ENCODE measurements around the gene ABCC2. TPM values are rescaled to one million over a fixed set of nuclear protein-coding genes. Genes with fewer than 3 reads are reported as not detected.
"Not testable (repeated sequence)": the region's sequence is repeated elsewhere in the genome, so short reads cannot be mapped to it uniquely, and the experiment has no call there.

The ABCC2 gene
- polyA plus RNA-seq, 2 donors = 0.20 to 0.35 TPM

- H3K27ac ChIP-seq (ENCODE audit: low read depth in 2 of 2, low read length in 1 of 2) = no peak overlapping the region
- H3K27me3 ChIP-seq (ENCODE audit: control insufficient read depth in 1 of 2, insufficient read depth in 2 of 2, low read length in 2 of 2) = no peaks in the 10 kb centered on the region
- peaks cover 3 to 9% of the 10 kb centered on the region in 2 donors for H3K36me3 ChIP-seq (ENCODE audit: control insufficient read depth in 2 of 2, insufficient read depth in 2 of 2, low read length in 1 of 2)
- H3K4me1 ChIP-seq (ENCODE audit: control insufficient read depth in 2 of 2, insufficient read depth in 2 of 2, low read length in 1 of 2) = no peaks in the 10 kb centered on the region
- no peaks in the 10 kb centered on the region for H3K9me3 ChIP-seq (ENCODE audit: control insufficient read depth in 2 of 2, insufficient read depth in 1 of 2, low read depth in 1 of 2, low read length in 1 of 2)
- no peak overlapping the region for H3K4me3 ChIP-seq (ENCODE audit: low read depth in 1 of 2, low read length in 2 of 2)
- WGBS, 2 donors = 96 to 97% methylated on average over 5 of the region's 5 CpGs
These were observed 91.4 kb downstream of the ABCC2 start for GRCh38 chr10:99873846-99874245.

DNA sequence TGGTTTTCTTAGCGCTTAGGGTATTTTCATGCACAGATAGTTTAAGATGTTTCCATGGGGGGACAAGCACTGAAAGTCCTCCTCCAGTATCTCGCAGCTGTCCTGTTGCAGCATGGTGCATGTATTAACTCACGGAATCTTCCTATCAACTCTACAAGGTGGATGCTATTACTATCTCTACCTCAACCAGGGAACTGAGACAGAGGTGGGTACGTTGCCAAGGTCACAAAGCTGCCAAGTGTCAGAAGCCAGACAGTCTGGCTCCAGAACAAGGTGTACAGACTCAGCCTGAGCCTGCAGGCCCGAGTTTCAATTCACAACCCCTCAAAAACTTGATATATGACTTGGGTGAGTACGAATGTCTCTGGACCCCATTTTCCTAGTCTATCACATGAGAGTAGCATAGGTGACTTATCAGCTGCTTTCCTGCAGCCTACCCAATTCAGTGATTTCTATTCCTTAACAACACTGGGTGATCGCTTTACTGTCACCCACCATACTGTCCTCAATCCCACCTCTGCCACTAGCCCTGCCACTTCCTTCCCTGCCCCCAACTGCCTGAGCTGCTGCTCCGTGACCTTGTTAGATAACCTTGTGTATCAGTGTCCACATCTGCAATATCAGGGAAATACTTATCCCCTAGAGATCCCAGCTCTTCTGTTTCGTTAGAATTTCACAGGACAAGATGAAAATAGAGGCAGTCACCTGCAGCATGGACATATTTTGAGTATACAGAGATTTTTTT lies 92.1 kb downstream of the ABCC2 start:
- Histone ChIP-seq H3K36me3 (ENCODE audit: control insufficient read depth in 2 of 2, insufficient read depth in 2 of 2, low read length in 1 of 2) (peaks cover 3 to 10% of the 10 kb centered on the region in 2 donors), H3K27me3 (ENCODE audit: control insufficient read depth in 1 of 2, insufficient read depth in 2 of 2, low read length in 2 of 2) (no peaks in the 10 kb centered on the region), H3K4me3 (ENCODE audit: low read depth in 1 of 2, low read length in 2 of 2) (no peak overlapping the region), H3K27ac (ENCODE audit: low read depth in 2 of 2, low read length in 1 of 2) (no peak overlapping the region), H3K9me3 (ENCODE audit: control insufficient read depth in 2 of 2, insufficient read depth in 1 of 2, low read depth in 1 of 2, low read length in 1 of 2) (no peaks in the 10 kb centered on the region), H3K4me1 (ENCODE audit: control insufficient read depth in 2 of 2, insufficient read depth in 2 of 2, low read length in 1 of 2) (no peaks in the 10 kb centered on the region)
- 73 to 81% methylated on average over 9 of the region's 9 CpGs for WGBS, 2 donors

GRCh38 chr10:99875473-99875872 lies 93.0 kb downstream of the ABCC2 start:
- no peaks in the 10 kb centered on the region for H3K9me3 ChIP-seq (ENCODE audit: control insufficient read depth in 2 of 2, insufficient read depth in 1 of 2, low read depth in 1 of 2, low read length in 1 of 2)
- no peaks in the 10 kb centered on the region for H3K4me1 ChIP-seq (ENCODE audit: control insufficient read depth in 2 of 2, insufficient read depth in 2 of 2, low read length in 1 of 2)
- no peak overlapping the region for H3K27ac ChIP-seq (ENCODE audit: low read depth in 2 of 2, low read length in 1 of 2)
- no peaks in the 10 kb centered on the region for H3K27me3 ChIP-seq (ENCODE audit: control insufficient read depth in 1 of 2, insufficient read depth in 2 of 2, low read length in 2 of 2)
- no peak overlapping the region for H3K4me3 ChIP-seq (ENCODE audit: low read depth in 1 of 2, low read length in 2 of 2)
- 76 to 81% methylated on average over 5 of the region's 5 CpGs for WGBS, 2 donors
- peaks cover 3 to 18% of the 10 kb centered on the region in 2 donors for H3K36me3 ChIP-seq (ENCODE audit: control insufficient read depth in 2 of 2, insufficient read depth in 2 of 2, low read length in 1 of 2)

DNA sequence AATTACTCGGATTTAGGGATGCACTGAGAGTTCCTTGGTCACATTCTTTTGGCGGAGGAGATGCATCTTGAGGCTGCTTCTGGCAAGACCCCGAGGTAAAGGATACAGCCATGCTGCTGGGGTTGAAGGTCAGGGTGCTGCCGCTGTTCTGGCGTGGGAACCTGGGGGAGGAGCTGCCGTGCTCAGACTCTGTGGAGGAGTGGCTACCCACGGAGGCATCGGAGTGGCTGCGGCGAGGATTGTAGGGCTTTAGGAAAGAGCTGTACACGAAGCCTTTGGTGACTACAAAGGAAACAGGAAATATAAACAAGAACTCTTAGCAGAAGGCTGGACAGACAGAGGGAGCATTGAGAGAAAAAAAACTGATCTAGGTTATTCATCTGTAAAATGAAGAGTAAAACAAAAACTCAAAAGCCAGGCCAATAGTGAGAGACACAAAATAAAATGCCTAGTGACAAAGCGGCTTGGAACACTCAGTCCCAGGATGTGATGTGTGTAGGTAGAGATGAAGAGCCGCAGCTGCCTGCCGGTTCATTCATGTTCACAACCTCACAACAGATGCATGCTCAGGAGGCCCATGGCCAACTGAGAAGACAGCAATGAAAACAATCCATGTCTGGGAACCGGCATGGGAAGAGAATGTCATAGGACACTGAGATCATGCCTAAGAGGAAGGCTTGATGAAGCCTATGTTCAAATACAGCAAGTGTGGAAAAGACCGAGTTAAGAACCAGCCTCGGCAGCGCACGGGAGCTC lies 97.8 kb downstream of the ABCC2 start:
- H3K4me3 ChIP-seq (ENCODE audit: low read depth in 1 of 2, low read length in 2 of 2) = no peak overlapping the region
- WGBS, 2 donors = 74 to 78% methylated on average over 19 of the region's 19 CpGs
- H3K36me3 ChIP-seq (ENCODE audit: control insufficient read depth in 2 of 2, insufficient read depth in 2 of 2, low read length in 1 of 2) = peaks cover 11 to 30% of the 10 kb centered on the region in 2 donors
- no peaks in the 10 kb centered on the region for H3K27me3 ChIP-seq (ENCODE audit: control insufficient read depth in 1 of 2, insufficient read depth in 2 of 2, low read length in 2 of 2)
- H3K4me1 ChIP-seq (ENCODE audit: control insufficient read depth in 2 of 2, insufficient read depth in 2 of 2, low read length in 1 of 2) = no peaks in the 10 kb centered on the region
- no peak overlapping the region for H3K27ac ChIP-seq (ENCODE audit: low read depth in 2 of 2, low read length in 1 of 2)
- no peaks in the 10 kb centered on the region for H3K9me3 ChIP-seq (ENCODE audit: control insufficient read depth in 2 of 2, insufficient read depth in 1 of 2, low read depth in 1 of 2, low read length in 1 of 2)

GRCh38 chr10:99881371-99881770 lies 98.9 kb downstream of the ABCC2 start:
- H3K27me3 ChIP-seq (ENCODE audit: control insufficient read depth in 1 of 2, insufficient read depth in 2 of 2, low read length in 2 of 2) = no peaks in the 10 kb centered on the region
- H3K36me3 ChIP-seq (ENCODE audit: control insufficient read depth in 2 of 2, insufficient read depth in 2 of 2, low read length in 1 of 2) = peaks cover 16 to 34% of the 10 kb centered on the region in 2 donors
- no peak overlapping the region for H3K4me3 ChIP-seq (ENCODE audit: low read depth in 1 of 2, low read length in 2 of 2)
- H3K9me3 ChIP-seq (ENCODE audit: control insufficient read depth in 2 of 2, insufficient read depth in 1 of 2, low read depth in 1 of 2, low read length in 1 of 2) = no peaks in the 10 kb centered on the region
- WGBS, 2 donors = 88 to 93% methylated on average over 5 of the region's 5 CpGs
- no peak overlapping the region for H3K27ac ChIP-seq (ENCODE audit: low read depth in 2 of 2, low read length in 1 of 2)
- H3K4me1 ChIP-seq (ENCODE audit: control insufficient read depth in 2 of 2, insufficient read depth in 2 of 2, low read length in 1 of 2) = no peaks in the 10 kb centered on the region

- no peak overlapping the region for H3K4me3 ChIP-seq (ENCODE audit: low read depth in 1 of 2, low read length in 2 of 2)
- WGBS, 2 donors = 86% methylated on average over 2 of the region's 2 CpGs
- H3K9me3 ChIP-seq (ENCODE audit: control insufficient read depth in 2 of 2, insufficient read depth in 1 of 2, low read depth in 1 of 2, low read length in 1 of 2) = no peaks in the 10 kb centered on the region
- H3K27ac ChIP-seq (ENCODE audit: low read depth in 2 of 2, low read length in 1 of 2) = no peak overlapping the region
- H3K27me3 ChIP-seq (ENCODE audit: control insufficient read depth in 1 of 2, insufficient read depth in 2 of 2, low read length in 2 of 2) = no peaks in the 10 kb centered on the region
- H3K4me1 ChIP-seq (ENCODE audit: control insufficient read depth in 2 of 2, insufficient read depth in 2 of 2, low read length in 1 of 2) = peaks cover 0 to under 1% of the 10 kb centered on the region in 2 donors
- peaks cover 18 to 26% of the 10 kb centered on the region in 2 donors for H3K36me3 ChIP-seq (ENCODE audit: control insufficient read depth in 2 of 2, insufficient read depth in 2 of 2, low read length in 1 of 2)
These were observed 101.1 kb downstream of the ABCC2 start for GRCh38 chr10:99883523-99883922.

GRCh38 chr10:99888622-99889021 lies 106.2 kb downstream of the ABCC2 start:
- Histone ChIP-seq H3K27me3 (ENCODE audit: control insufficient read depth in 1 of 2, insufficient read depth in 2 of 2, low read length in 2 of 2) (no peaks in the 10 kb centered on the region), H3K36me3 (ENCODE audit: control insufficient read depth in 2 of 2, insufficient read depth in 2 of 2, low read length in 1 of 2) (peaks cover 12 to 20% of the 10 kb centered on the region in 2 donors), H3K9me3 (ENCODE audit: control insufficient read depth in 2 of 2, insufficient read depth in 1 of 2, low read depth in 1 of 2, low read length in 1 of 2) (no peaks in the 10 kb centered on the region), H3K27ac (ENCODE audit: low read depth in 2 of 2, low read length in 1 of 2) (no peak overlapping the region), H3K4me1 (ENCODE audit: control insufficient read depth in 2 of 2, insufficient read depth in 2 of 2, low read length in 1 of 2) (peaks cover 0 to 2% of the 10 kb centered on the region in 2 donors), H3K4me3 (ENCODE audit: low read depth in 1 of 2, low read length in 2 of 2) (no peak overlapping the region)
- 77 to 81% methylated on average over 4 of the region's 4 CpGs for WGBS, 2 donors

DNA sequence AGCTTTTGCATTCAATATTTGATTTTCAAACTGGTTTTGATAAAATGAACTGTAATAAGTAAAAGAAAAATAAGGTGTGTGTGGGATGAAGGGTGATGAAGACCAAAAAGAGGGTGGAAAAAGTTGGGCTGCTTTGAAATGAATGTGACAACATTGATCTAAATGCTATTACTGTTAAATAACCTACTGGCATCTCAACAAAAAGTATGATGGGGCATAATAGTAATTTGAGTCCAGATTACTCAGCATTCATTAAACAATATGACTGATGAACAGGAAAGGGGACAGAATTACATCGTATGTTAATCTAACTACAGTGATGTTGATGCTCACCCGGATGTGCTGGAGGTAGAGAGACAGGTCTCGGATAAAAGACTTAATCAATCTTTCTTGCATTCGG lies 112.2 kb downstream of the ABCC2 start:
- WGBS, 2 donors = 84 to 85% methylated on average over 4 of the region's 4 CpGs
- Histone ChIP-seq H3K27ac (ENCODE audit: low read depth in 2 of 2, low read length in 1 of 2) (no peak overlapping the region), H3K27me3 (ENCODE audit: control insufficient read depth in 1 of 2, insufficient read depth in 2 of 2, low read length in 2 of 2) (no peaks in the 10 kb centered on the region), H3K36me3 (ENCODE audit: control insufficient read depth in 2 of 2, insufficient read depth in 2 of 2, low read length in 1 of 2) (peaks cover 6 to 16% of the 10 kb centered on the region in 2 donors), H3K4me3 (ENCODE audit: low read depth in 1 of 2, low read length in 2 of 2) (no peak overlapping the region), H3K4me1 (ENCODE audit: control insufficient read depth in 2 of 2, insufficient read depth in 2 of 2, low read length in 1 of 2) (no peaks in the 10 kb centered on the region), H3K9me3 (ENCODE audit: control insufficient read depth in 2 of 2, insufficient read depth in 1 of 2, low read depth in 1 of 2, low read length in 1 of 2) (no peaks in the 10 kb centered on the region)

DNA sequence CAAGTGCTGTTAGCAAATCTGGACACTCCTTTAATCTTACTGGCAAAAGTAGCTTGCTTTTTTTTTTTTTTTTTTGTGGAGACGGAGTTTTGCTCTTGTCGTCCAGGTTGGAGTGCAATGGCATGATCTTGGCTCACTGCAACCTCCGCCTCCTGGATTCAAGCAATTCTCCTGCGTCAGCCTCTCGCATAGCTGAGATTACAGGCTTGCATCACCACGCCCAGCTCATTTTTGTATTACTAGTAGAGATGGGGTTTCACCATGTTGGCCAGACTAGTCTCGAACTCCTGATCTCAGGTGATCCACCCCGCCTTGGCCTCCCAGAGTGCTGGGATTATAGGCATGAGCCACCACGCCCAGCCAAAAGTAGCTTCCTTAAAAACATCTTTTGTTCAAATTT lies 112.6 kb downstream of the ABCC2 start:
- H3K36me3 ChIP-seq (ENCODE audit: control insufficient read depth in 2 of 2, insufficient read depth in 2 of 2, low read length in 1 of 2) = peaks cover 6 to 16% of the 10 kb centered on the region in 2 donors
- not testable (repeated sequence) for H3K9me3 ChIP-seq (ENCODE audit: control insufficient read depth in 2 of 2, insufficient read depth in 1 of 2, low read depth in 1 of 2, low read length in 1 of 2); H3K4me3 ChIP-seq (ENCODE audit: low read depth in 1 of 2, low read length in 2 of 2); H3K4me1 ChIP-seq (ENCODE audit: control insufficient read depth in 2 of 2, insufficient read depth in 2 of 2, low read length in 1 of 2); H3K27ac ChIP-seq (ENCODE audit: low read depth in 2 of 2, low read length in 1 of 2); H3K27me3 ChIP-seq (ENCODE audit: control insufficient read depth in 1 of 2, insufficient read depth in 2 of 2, low read length in 2 of 2)
- 91% methylated on average over 9 of the region's 9 CpGs for WGBS, 2 donors
